ENCODE measurements around the gene MATN1.

MATN1 gene

GRCh38 chr1:30756206-30756544 is 32.8 kb upstream of the MATN1 start:
- TF ChIP-seq ZFX (IDR thresholded peaks at IDR 0.05; ENCODE audit: borderline replicate concordance) (no peak), CTCF (IDR thresholded peaks at IDR 0.05) (no peak)
- H3K27ac ChIP-seq: no peak overlapping the region

- no peak for TF ChIP-seq CTCF (IDR thresholded peaks at IDR 0.05)
- TF ChIP-seq ZFX (IDR thresholded peaks at IDR 0.05; ENCODE audit: borderline replicate concordance): no peak
- no peak overlapping the region for H3K27ac ChIP-seq
These were observed 32.4 kb upstream of the MATN1 start for GRCh38 chr1:30755746-30756145.

DNA sequence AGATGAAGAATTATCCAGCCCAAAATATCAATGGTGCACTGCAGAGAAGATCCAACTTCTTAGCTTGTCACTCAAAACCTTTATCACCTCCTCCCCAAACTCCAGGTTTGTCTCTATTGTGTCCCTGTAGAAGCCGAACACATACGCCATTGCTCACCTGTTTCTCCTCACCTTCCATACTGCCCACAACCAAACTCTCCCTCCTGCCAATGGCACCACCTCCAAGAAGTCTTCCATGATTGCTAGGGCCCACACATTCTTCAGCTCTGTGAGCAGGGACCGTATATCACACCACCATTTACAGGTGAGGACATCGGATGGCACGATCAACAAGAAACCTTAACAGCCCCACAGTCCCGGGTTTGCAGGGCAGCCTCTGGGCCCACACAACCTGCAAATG is 31.9 kb upstream of the MATN1 start:
- H3K27ac ChIP-seq: no peak overlapping the region
- TF ChIP-seq ZFX (IDR thresholded peaks at IDR 0.05; ENCODE audit: borderline replicate concordance): no peak
- no peak for TF ChIP-seq CTCF (IDR thresholded peaks at IDR 0.05)

DNA sequence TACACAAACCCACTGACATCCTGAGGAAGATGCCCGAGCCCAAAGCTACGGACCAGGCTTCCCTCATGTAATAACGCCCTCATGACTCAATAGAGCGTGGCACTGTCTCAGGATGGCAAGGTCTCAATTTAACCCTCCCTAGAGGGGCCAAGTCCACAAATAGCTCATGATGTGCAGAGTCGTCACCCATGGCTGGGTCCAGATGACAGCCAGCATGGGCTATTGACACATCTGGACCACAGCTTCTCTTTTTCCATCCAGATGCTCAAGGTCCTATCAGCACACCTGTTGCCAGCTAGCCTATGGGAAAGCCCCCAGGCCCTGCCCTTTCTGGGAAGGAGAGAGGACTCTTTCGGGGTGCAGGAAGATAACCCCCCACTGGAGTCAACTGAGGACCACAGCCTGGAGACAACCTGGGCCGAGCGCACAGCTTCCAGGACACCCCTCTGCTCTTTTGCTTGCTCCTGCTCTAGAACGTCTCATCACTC is 31.3 kb upstream of the MATN1 start:
- no peak for TF ChIP-seq CTCF (IDR thresholded peaks at IDR 0.05)
- no peak overlapping the region for H3K27ac ChIP-seq

DNA sequence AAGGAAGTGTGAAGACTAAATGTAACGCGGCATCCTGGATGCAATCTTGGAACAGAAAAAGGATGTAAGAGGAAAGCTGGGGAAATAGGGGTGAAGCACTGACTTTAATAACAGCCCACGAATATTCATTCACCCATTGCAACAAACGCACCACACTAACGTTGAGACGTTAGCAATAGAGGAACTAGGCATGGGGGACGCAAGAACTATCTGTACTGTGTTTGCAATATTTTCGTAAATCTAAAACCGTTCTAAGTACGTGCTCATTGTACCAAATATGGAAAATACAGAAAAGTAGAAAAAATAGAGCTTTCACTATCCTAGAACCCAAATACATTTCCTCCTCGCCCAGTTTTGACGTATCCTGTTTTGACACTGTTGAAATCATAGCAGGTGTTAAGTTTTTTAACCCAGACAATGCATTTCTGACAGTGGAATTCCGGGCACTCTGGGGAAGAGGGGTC is 30.3 kb upstream of the MATN1 start:
- TF ChIP-seq CTCF (IDR thresholded peaks at IDR 0.05): no peak
- no peak for TF ChIP-seq ZFX (IDR thresholded peaks at IDR 0.05; ENCODE audit: borderline replicate concordance)
- H3K27ac ChIP-seq: no peak overlapping the region

GRCh38 chr1:30753118-30753517 is 29.7 kb upstream of the MATN1 start:
- TF ChIP-seq CTCF (IDR thresholded peaks at IDR 0.05): no peak
- no peak for TF ChIP-seq ZFX (IDR thresholded peaks at IDR 0.05; ENCODE audit: borderline replicate concordance)
- H3K27ac ChIP-seq: no peak overlapping the region

GRCh38 chr1:30752651-30752908 is 29.2 kb upstream of the MATN1 start:
- no peak overlapping the region for H3K27ac ChIP-seq

More at GRCh38 chr1:30752651-30752908, 29.2 kb upstream of the MATN1 start:
- TF ChIP-seq CTCF (IDR thresholded peaks at IDR 0.05): no peak

Measured in 22Rv1 (cell line).